ENCODE data around the gene NCAN.
"Not testable (repeated sequence)": the region's sequence is repeated elsewhere in the genome, so short reads cannot be mapped to it uniquely, and the experiment has no call there.

Gene NCAN

GRCh38 chr19:19211499-19212420 is at the start of gene NCAN:
NCAN (plus strand) TSS chr19:19211958; CDS start chr19:19216954, 4,996 bp downstream.
- no peak for DNase-seq

- DNase-seq, result no peak
Observed at GRCh38 chr19:19162495-19162894, 49.3 kb upstream of the NCAN start.

- no peak for DNase-seq
Observed at GRCh38 chr19:19165396-19165795, 46.4 kb upstream of the NCAN start.

GRCh38 chr19:19167612-19168011 is 44.1 kb upstream of the NCAN start:
- no peak for DNase-seq

DNA sequence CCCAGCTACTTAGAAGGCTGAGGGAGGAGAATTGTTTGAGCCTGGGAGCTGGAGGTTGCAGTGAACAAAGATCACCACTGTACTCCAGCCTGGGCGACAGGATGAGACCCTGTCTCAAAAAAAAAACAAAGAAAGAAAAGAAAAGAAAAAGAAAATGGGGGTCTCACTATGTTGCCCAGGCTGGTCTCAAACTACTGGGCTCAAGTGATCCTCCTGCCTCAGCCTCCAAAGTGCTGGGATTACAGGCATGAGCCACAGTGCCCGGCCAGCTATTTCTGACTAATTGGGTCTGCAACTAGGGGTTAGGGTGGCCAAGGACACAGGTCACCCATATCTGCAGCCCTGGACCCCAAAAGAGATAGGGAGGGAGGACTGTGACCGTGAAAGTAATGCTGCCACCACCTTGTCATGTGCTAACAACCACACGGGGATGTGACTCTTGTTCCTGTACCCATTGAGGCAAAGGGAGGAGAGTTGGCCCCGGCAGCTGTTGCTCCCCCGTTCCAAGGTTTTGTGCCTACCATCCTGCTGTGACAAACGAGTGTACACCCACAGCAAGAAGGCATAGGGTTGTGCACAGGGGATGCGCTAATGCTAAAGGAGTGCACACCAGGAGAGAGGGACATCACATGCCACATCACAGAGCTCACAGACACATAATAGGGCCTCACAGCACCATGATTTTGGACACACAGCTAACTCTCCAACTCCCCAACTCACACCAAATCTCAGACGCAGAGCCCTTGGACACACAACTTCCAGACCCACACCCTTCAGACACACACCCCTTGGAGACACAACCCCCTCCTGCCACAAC is 42.3 kb upstream of the NCAN start:
- no peak for DNase-seq

DNA sequence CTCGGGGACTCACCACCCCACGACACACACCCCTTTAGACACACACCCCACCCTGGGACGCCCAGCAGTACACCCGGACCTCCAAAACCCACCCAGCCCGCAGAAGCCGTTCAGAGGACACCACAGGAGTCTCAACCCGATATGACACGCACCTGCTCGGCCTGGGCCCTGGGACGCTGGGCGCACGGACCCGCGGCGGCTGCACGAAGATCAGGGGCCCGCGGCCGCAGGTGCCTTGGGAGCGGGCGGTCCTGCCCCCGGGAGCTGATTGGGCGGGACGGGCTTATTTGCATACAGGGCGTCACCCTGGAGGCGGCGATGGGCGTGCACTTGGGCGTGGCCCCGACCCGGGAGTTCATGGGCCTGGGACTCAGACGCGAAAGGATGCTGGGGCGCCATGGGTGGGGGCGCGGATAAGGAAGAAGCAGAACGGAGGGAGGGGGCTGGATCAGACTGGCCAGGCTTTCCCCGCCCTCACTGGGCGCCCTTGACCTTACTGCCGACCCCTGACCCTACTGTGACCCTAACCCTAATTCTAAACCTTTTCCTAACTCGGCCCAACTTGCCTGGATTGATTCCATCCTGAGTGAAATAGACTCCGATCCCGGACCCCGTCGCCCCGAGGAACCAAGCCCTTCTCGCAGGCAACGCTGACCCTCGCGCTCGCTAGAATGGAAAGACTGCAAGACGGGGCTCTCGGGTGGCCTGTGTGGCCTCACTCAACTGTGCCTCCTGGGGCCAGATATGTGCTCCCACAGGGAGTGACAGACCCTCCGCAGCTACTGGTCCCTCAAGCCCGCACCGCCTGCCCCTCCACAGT is 41.5 kb upstream of the NCAN start, which contains the start of gene MEF2B:
MEF2B (minus strand) TSS at position 211 of the 820 bp plus-strand sequence. CDS start 19,528 bp downstream, outside the sequence.
- DNase-seq, result peak; percentile 37

DNA sequence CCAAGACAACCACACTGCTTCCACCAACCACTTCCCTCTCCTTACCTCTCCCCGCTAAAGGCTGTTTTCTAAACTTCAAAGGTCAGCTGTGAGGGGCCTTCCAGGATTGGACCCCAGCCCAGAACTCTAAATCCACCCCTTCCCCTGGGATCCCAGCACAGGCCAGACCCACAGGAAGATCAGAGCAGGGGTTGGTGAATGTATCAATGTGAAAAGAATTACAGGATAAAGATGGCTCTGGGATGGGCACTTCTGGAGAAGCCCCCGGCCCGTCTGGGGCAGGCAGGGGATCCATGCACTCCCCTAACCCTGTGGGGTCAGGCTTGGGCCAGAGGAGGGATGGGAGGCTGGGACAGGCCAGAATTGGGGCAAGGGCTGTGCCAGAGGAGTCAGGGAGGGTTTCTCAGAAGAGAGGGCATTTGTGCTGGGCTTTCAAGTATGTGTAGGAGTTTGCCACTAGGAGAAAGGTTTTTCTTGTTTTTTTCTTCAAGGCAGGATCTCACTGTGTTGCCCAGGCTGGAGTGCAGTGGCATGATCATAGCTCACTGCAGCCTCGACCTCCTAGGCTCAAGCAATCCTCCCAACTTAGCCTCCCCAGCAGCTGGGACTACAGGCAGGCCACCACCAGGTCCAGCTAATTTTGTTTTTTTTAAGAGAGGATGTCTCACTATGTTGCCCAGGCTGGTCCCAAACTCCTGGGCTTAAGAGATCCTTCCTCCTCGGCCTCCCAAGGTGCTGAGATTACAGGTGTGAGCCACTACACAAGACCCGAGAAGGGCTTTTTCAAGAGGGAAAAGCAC is 40.7 kb upstream of the NCAN start:
- no peak for DNase-seq

GRCh38 chr19:19171821-19172532 is 39.8 kb upstream of the NCAN start:
- no peak for DNase-seq

DNA sequence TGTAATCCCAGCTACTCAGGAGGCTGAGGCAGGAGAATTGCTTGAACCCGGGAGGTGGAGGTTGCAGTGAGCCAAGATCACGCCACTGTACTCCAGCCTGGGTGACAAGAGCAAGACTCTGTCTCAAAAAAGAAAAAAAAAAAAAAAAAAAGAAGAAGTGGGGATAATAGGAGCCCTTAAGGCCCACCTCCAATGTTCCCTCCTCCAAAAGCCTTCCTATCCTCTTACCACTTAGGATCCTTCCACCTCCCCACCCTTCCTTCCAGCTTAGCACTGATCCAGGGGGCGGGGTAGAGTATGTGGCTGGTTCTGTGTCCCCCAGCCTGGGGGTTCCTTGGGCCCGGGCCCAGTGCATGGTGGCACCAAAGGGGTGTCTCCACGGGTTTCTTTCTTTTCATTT is 38.5 kb upstream of the NCAN start:
- not testable (repeated sequence) for DNase-seq

DNA sequence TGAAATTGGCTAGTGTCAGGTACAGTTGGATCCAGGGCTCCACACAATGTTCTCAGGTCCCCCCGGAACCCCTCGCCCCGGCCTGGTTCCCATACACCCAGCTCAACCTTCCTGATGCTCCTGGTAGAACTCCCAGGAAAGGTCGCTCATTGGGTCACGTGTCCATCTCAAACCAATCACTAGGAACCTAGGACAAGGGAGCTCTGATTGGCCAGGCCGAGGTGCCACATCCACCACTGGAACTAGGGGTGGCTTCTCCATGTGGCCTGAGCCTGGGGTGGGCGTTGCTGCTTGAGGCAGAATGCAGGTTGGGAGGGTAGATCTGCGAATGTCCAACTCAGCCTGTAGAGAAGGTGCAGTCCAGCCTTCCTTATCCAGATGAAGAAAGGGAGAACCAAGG is 34.8 kb upstream of the NCAN start:
- no peak for DNase-seq

- DNase-seq, result no peak
Observed at GRCh38 chr19:19179548-19180441, 32.0 kb upstream of the NCAN start.

DNA sequence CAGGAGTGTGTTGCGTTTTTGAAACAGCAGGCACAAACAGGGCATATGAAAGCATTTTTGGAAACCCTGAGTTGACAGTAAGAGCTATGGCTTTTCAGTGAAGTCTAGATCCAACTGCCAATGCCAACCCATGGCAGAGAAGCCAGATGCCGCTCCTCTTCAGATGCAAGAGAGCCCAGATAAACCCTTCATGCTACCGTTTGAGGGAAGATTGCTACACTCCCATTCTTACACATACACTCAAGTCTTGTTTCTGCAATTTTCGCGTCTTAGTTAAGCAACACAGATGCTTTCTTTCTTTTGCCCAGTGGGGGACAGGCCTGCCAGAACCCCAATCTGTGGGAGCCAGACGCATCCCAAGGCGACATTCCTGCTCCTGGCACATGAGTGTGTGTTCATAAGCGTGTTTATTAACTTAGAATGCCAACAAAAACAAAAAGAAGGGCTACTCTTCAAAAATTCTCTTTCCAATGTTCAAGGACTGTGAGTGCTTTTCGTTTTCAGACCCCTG is 30.2 kb upstream of the NCAN start:
- no peak for DNase-seq

DNA sequence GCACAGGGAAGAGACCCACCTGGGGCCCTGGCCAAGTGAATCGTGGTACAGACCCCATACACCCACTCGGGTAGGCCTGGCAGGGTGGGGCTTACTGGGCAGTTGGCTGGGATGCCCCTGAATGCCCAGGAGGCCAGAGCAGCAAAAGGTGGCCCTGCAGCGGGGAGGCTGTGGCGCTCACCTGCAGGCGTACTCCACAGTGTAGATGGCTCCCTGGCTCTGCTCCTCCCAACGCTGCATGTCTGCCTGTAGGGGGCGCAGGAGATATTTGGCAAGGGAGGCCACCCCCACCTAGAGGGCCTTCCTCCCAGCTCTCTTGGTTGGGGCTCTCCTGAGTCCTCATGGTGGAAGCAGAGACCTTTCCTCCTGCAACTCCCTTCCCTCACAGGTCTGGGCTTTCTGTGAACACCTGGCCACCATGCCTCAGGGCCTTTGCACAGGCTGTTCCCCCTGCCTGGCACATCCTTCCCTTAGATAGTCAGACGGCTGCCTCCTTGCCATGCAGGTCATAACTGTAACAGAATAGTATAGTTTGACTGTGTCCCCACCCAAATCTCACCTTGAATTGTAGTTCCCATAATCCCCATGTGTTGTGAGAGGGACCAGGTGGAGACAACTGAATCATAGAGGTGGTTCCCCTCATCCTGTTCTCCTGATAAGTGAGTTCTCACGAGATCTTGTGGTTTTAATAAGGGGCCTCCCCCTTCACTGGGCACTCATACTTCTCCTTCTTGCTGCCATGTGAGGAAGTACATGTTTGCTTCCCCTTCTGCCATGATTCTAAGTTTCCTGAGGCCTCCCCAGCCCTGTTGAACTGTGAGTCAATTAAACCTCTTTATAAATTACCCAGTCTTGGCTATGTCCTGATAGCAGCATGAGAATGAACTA is 25.7 kb upstream of the NCAN start:
- no peak for DNase-seq

DNA sequence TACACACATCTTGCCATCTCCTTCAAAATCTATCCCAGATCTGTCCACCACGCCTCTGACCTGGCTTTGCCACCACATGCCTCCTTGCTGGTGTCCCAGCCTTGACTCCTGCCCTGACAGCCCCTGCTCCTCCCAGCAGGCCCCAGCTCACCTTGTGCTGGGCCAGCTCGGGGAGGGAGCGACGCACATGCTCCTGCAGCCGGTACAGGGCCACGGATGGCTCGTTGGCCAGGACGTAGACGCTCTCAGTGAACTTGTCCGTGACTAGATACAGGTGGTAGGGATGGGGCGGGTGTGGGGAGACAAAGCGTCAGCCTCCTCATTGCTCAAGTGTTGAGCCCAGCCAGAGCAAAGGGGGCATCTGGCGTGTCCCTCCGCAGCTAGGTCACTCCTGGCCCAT is 25.0 kb upstream of the NCAN start:
- no peak for DNase-seq

- no peak for DNase-seq
Observed at GRCh38 chr19:19191768-19192077, 20.0 kb upstream of the NCAN start.

DNA sequence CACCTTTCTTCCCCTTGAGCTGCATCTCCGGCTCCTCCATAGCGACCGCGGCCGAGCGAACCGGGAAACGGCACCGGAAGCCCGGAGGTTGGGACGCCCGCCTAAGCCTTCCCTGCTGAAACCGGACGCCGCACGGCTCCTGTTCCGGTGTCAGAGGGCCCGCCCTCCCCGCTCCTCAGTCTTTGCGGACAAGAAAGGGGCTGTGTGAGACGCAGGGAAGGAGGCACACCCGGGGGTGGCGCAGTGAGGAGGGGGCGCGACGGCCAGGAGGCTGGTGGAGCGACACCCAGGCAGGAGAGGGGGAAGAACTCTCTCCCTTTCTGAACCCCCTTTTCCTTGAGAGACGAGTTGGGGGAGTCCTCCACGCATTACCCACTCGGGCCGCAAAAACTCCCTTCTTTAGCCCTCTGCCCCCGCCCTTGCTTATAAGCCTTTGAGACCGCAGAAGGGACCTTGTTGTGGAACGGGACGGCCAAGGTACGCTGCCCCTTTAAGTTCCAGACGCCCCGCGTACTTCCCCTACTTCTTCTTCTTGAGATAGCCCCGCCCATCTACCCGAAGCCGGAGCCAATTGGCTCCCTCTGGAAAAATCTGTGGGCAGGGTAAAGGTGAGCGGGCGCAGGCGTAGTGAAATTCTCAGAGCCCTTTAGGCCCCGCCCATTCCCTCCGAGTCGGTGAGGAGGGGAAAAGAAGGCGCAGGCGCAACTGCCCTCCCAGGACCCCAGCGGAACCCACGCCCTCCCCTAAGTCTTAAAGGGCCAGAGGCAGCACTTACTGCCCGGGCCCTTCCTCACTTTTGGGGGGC is 19.5 kb upstream of the NCAN start, which contains the start of the genes BORCS8 and RFXANK:
BORCS8 (minus strand) TSS at position 75 of the 805 bp plus-strand sequence; CDS start at position 40, 35 bp downstream.
RFXANK (plus strand) TSS at position 181 of the 805 bp plus-strand sequence. CDS start 1,689 bp downstream, outside the sequence.
- DNase-seq, result peak; percentile 98

DNA sequence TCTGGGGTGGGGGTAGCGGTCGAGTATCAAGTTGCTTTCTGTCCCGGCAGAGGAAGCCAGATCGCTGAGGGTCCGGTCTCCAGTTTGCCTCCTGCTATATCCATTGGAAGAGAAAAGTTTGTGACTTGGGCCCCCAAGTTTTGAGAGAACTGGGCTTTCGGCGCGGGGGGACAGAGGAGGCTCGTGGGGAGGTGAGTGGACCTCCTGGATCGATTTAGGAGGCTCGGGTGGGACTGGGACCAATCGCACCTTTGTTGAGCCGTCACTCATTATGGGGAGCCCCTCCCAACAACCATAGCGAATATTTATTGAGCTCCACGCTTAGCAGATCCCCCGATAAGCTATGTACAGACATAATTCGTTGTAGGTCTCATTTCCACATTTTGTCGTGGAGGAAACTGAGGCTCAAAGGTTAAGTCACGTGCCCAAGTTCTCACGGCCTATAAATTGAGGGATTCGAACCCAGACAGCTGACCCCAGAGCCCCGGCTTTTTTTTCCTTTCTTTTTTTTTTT is 18.8 kb upstream of the NCAN start:
- no peak for DNase-seq

DNA sequence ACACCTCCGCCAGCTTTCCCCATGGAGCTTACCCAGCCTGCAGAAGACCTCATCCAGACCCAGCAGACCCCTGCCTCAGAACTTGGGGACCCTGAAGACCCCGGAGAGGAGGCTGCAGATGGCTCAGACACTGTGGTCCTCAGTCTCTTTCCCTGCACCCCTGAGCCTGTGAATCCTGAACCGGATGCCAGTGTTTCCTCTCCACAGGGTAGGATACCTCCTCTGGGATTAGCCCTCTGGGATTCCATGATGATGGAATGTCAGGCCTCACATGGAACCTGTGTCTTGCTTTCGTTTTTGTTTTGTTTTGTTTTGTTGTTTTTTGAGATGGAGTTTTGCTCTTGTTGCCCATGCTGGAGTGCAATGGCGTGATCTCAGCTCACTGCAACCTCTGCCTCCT is 17.8 kb upstream of the NCAN start:
- no peak for DNase-seq

Measured in DMS 273 treated with DMSO at 0.1 percent for 48 hours (cell line).